Measurements from ENCODE around the gene KCNQ1. TPM values are rescaled to one million over a fixed set of nuclear protein-coding genes. Genes with fewer than 3 reads are reported as not detected.

Gene KCNQ1
- total RNA-seq, 1 donor from 2014 or later: 3.4 TPM

DNA sequence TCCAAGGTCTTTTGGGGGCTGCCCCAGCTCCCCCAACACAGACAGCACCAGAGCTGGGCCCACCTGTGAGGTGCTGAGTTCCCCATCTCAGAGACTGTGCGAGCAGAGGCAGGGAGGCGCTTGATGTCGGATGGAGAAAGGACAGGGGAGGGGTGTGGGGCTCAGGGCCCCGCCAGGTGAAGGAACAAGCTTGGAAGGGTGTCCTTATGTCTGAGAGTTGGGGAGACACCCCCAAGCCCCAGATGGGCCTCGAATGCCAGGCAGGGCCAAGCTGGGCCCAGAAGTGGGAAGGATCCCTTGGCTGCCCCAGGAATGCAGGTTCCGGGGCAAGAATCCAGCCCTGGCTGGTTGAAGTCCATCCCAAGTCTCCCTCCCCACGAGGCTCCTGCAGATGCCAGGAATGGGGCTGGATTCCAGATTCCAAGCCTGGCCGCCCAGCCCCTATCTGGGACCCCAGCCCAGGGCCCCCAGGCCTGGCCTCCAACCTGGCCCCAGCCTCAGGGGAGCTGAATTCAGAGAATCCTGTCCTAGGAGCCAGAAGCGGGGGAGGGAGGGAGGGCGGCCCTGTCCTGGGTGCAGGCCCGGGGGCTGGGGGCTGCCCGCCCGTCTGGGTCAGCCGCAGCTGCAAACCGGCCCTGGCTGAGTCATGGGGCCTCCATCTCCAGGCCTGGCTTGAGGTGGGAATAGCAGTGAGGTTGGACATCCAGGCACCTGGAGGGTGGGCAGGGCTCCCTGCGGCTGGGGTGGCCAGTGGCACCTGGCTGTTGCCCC, 389.9 kb downstream of the KCNQ1 start:
- no peak for DNase-seq (ENCODE audit: low spot score)
- Mint-ChIP-seq H3K27ac (no peak overlapping the region), H3K36me3 (ENCODE audit: low read depth) (no peaks in the 10 kb centered on the region), H3K4me1 (ENCODE audit: low read depth) (no peaks in the 10 kb centered on the region), H3K4me3 (ENCODE audit: low read depth) (no peak overlapping the region), H3K27me3 (ENCODE audit: low read depth) (no peaks in the 10 kb centered on the region), H3K9me3 (peaks cover under 1% of the 10 kb centered on the region)
- intact Hi-C loops (cut with micrococcal nuclease): no loop called here

DNA sequence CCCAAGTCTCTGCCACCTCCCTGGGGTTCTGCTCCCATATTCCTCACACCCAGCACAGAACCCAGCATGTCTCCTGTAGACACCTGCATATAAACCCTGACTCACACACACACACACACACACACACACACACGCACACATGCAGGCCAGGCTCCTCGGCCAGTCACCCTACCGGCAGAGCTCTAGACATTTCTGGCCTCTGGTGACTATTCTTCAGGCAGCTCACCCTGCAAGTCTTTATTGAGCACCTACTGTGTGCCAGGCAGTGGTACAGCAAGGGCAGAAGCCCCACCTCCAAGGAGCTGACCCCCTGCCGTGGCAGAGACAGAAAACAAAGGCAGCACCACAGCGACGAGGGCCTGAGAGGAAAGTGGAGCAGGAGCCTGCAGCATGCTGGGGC, 390.5 kb downstream of the KCNQ1 start:
- no peak overlapping the region for H3K27ac Mint-ChIP-seq
- intact Hi-C loops (cut with micrococcal nuclease): no loop called here
- H3K36me3 Mint-ChIP-seq (ENCODE audit: low read depth): no peaks in the 10 kb centered on the region
- H3K27me3 Mint-ChIP-seq (ENCODE audit: low read depth): no peaks in the 10 kb centered on the region
- no peak overlapping the region for H3K4me3 Mint-ChIP-seq (ENCODE audit: low read depth)
- H3K4me1 Mint-ChIP-seq (ENCODE audit: low read depth): no peaks in the 10 kb centered on the region
- DNase-seq (ENCODE audit: low spot score): no peak
- no peaks in the 10 kb centered on the region for H3K9me3 Mint-ChIP-seq

DNA sequence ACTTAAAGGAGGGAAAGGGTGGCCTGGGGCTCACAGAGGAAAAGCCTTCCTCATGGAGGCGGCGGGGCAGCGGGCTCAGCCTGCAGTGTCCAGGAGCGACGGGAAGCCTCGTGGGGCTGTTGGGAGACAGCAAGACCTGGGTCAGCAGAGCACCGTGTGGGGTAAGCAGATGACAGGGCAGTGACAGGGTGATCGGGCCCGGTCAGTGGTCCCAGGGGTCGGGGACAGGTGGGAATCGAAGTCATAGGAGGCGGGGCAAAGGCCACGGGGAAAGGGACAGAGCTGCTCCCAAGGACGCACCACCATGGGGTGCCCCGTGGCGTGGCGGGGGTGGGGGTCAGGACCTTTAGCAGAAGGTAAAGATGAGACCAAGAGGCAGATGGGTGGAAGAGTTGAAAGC, 390.9 kb downstream of the KCNQ1 start:
- no peak for DNase-seq (ENCODE audit: low spot score)
- no peaks in the 10 kb centered on the region for H3K4me1 Mint-ChIP-seq (ENCODE audit: low read depth)
- no peak overlapping the region for H3K4me3 Mint-ChIP-seq (ENCODE audit: low read depth)
- H3K27me3 Mint-ChIP-seq (ENCODE audit: low read depth): no peaks in the 10 kb centered on the region
- H3K9me3 Mint-ChIP-seq: no peaks in the 10 kb centered on the region
- intact Hi-C loops (cut with micrococcal nuclease): no loop called here
- H3K27ac Mint-ChIP-seq: no peak overlapping the region
- H3K36me3 Mint-ChIP-seq (ENCODE audit: low read depth): no peaks in the 10 kb centered on the region

DNA sequence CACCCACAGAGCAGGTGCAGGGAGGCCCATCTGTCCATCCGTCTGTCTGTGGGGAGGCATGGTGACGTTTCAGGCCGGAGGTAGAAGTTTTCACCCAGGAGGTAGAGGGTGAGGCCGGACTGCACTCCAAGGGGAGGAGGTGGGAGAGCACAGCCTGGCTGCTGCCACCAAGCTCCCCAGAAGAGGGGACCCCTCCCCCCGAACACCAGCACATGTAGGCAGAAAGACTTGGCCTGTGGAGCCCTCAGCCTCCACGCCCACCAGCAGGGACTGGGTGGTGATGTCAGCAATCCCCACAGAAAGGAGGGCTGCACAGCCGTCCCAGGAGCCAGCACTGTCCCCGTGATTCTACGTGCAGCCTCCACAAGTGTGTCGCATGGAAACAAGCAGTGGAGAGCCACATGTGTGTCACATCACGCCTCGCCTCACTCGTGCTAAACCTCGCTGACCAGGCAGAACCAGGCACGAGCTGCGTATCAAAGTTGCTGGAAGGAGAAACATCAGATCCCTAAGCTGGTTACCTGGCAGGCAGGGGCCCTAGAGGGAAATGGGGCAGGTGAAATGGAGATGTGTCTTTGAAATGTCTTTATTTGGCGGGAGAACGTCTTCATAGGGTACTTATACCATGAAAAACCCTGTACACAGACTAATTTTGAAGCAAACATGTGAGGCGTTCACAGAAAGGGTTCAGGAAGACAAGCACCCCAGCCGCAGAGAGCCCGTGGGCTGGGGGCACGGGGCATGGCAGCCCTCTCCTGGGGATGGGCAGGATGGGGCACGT, 391.7 kb downstream of the KCNQ1 start:
- H3K27ac Mint-ChIP-seq: no peak overlapping the region
- intact Hi-C loops (cut with micrococcal nuclease): no loop called here
- no peaks in the 10 kb centered on the region for H3K9me3 Mint-ChIP-seq
- H3K36me3 Mint-ChIP-seq (ENCODE audit: low read depth): no peaks in the 10 kb centered on the region
- no peak for DNase-seq (ENCODE audit: low spot score)
- no peak overlapping the region for H3K4me3 Mint-ChIP-seq (ENCODE audit: low read depth)
- H3K4me1 Mint-ChIP-seq (ENCODE audit: low read depth): no peaks in the 10 kb centered on the region
- H3K27me3 Mint-ChIP-seq (ENCODE audit: low read depth): no peaks in the 10 kb centered on the region

DNA sequence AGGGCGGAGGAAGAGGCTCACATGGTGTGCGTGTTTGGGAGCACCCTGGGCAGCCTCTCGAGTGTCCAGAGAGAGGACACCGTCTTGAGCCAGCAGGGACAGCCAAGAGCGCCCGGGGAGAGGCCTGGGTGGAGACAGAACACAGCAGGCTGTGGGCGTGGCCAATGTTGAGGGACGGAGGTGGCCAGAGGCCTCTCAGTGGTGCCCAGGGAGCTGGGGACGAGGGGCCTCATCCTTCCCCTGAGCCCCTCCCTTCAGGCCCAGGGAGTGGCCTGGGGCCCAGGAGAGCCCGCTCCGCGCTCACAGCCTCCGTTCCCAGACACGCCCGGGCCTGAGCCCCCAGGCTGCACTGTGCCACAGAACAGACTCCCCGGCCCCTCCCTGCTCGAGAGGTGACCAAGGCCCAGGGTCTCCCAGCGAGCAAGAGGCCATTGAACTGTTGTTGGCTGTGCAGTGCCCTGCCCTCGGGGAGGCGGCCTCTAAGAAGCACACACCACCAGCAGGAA, 392.3 kb downstream of the KCNQ1 start:
- no peak for DNase-seq (ENCODE audit: low spot score)
- H3K9me3 Mint-ChIP-seq: no peaks in the 10 kb centered on the region
- H3K27me3 Mint-ChIP-seq (ENCODE audit: low read depth): no peaks in the 10 kb centered on the region
- H3K4me1 Mint-ChIP-seq (ENCODE audit: low read depth): no peaks in the 10 kb centered on the region
- intact Hi-C loops (cut with micrococcal nuclease): no loop called here
- H3K27ac Mint-ChIP-seq: no peak overlapping the region
- H3K36me3 Mint-ChIP-seq (ENCODE audit: low read depth): no peaks in the 10 kb centered on the region
- H3K4me3 Mint-ChIP-seq (ENCODE audit: low read depth): no peak overlapping the region

DNA sequence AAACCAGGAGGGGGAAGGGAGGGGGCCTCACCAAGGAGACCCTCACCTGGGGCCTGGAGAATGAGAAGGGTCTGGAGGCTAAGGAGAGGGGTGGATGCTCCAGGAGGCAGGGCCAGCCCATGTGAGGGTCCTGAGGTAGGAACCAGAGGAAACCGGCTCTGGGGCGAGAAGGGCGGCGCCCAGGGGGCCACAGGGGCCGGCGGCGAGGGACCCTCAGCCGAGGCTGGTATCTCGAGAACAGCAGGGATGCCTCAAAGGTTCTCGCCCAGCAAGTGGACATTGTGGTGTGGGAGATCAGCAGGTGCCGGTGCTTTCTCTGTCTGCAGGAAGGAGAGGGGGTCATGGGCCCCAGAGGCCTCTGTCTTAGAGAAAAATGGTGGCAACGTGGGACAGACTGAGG, 392.8 kb downstream of the KCNQ1 start:
- DNase-seq (ENCODE audit: low spot score): no peak
- Mint-ChIP-seq H3K27me3 (ENCODE audit: low read depth) (no peaks in the 10 kb centered on the region), H3K4me3 (ENCODE audit: low read depth) (no peak overlapping the region), H3K36me3 (ENCODE audit: low read depth) (no peaks in the 10 kb centered on the region), H3K4me1 (ENCODE audit: low read depth) (no peaks in the 10 kb centered on the region), H3K9me3 (no peaks in the 10 kb centered on the region), H3K27ac (no peak overlapping the region)
- intact Hi-C loops (cut with micrococcal nuclease): no loop called here

DNA sequence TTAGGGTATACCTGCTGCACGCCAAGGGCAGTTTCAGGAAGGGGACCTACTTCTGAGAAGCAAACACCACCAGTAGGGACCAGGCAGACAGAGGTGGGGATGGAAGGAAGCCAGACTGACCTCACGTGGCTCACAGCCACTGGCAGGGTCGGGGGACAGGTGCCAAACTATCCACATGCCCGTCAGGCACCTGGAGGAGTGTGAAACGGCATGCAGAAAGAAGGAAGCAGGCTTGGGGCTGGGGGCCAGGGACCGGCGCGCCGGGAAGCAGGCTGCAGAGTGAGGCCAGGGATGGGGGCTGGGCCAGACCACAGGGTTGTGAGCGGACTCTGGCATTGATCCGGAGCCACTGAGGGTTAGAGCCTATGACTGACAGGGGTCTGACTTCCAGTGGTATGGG, 393.3 kb downstream of the KCNQ1 start:
- H3K4me3 Mint-ChIP-seq (ENCODE audit: low read depth): no peak overlapping the region
- no peak for DNase-seq (ENCODE audit: low spot score)
- H3K9me3 Mint-ChIP-seq: no peaks in the 10 kb centered on the region
- H3K4me1 Mint-ChIP-seq (ENCODE audit: low read depth): no peaks in the 10 kb centered on the region
- H3K27me3 Mint-ChIP-seq (ENCODE audit: low read depth): no peaks in the 10 kb centered on the region
- no peak overlapping the region for H3K27ac Mint-ChIP-seq
- intact Hi-C loops (cut with micrococcal nuclease): no loop called here
- no peaks in the 10 kb centered on the region for H3K36me3 Mint-ChIP-seq (ENCODE audit: low read depth)

DNA sequence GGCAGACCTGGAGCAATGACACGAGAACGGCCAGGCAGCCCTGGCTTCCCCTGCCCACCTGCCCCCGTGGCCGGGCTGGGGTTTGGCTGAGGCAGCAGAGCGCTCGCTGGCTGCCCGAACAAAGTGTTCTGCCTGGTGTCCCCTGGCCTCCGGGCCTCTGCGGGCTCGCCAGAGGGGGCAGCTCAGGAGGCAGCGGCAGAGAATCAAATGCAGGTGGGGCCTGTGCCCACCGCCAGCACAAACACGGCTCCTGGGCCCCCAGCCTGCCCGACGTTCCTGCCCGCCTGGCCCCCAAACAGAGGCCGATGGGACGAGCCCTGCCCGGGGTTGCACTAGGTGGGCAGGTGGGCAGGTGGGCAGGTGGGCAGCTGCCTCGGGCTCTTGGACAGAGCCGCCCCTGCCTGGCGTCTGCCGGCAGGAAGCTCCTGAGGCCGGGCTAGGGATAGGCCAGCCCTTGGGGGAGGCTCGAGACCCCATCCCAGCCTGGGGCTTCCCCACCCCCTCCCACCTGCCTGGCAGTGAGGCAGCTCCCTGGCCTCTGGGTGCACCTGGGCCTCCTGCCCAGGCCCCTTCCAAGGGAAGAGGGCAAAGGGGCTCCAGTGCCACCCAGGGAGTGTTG, 394.0 kb downstream of the KCNQ1 start:
- H3K27ac Mint-ChIP-seq: no peak overlapping the region
- no peaks in the 10 kb centered on the region for H3K4me1 Mint-ChIP-seq (ENCODE audit: low read depth)
- H3K27me3 Mint-ChIP-seq (ENCODE audit: low read depth): no peaks in the 10 kb centered on the region
- H3K4me3 Mint-ChIP-seq (ENCODE audit: low read depth): no peak overlapping the region
- intact Hi-C loops (cut with micrococcal nuclease): no loop called here
- no peaks in the 10 kb centered on the region for H3K9me3 Mint-ChIP-seq
- no peak for DNase-seq (ENCODE audit: low spot score)
- no peaks in the 10 kb centered on the region for H3K36me3 Mint-ChIP-seq (ENCODE audit: low read depth)

DNA sequence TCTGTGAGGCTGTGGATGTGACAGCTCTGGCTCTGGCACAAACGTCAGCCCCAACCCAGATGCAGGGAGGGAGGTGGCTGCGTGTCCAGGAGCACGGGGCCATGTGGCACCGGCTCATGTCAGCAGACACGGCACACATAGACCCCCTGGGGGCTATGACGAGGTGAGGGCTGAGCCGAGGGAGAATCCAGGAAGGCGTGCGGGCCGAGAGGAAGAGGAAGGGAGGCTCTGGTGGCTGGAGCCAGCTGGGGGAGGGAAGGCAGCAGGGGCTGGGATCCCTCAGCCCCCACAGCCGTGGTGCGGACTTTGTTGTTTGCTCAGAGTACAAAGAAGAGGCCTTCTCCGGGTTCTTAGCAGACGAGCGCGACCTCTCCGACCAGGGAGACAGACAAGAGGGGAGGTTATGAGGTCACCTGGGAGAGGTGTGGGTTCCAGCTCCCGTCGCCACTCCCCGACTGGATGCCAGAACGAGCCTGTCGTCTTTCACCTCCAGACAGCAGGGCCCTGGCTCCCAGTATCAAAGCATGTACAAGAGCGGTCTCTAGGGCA, 394.7 kb downstream of the KCNQ1 start:
- H3K4me1 Mint-ChIP-seq (ENCODE audit: low read depth): no peaks in the 10 kb centered on the region
- DNase-seq (ENCODE audit: low spot score): no peak
- no peak overlapping the region for H3K27ac Mint-ChIP-seq
- no peaks in the 10 kb centered on the region for H3K27me3 Mint-ChIP-seq (ENCODE audit: low read depth)
- intact Hi-C loops (cut with micrococcal nuclease): no loop called here
- H3K9me3 Mint-ChIP-seq: no peaks in the 10 kb centered on the region
- no peak overlapping the region for H3K4me3 Mint-ChIP-seq (ENCODE audit: low read depth)
- H3K36me3 Mint-ChIP-seq (ENCODE audit: low read depth): no peaks in the 10 kb centered on the region

DNA sequence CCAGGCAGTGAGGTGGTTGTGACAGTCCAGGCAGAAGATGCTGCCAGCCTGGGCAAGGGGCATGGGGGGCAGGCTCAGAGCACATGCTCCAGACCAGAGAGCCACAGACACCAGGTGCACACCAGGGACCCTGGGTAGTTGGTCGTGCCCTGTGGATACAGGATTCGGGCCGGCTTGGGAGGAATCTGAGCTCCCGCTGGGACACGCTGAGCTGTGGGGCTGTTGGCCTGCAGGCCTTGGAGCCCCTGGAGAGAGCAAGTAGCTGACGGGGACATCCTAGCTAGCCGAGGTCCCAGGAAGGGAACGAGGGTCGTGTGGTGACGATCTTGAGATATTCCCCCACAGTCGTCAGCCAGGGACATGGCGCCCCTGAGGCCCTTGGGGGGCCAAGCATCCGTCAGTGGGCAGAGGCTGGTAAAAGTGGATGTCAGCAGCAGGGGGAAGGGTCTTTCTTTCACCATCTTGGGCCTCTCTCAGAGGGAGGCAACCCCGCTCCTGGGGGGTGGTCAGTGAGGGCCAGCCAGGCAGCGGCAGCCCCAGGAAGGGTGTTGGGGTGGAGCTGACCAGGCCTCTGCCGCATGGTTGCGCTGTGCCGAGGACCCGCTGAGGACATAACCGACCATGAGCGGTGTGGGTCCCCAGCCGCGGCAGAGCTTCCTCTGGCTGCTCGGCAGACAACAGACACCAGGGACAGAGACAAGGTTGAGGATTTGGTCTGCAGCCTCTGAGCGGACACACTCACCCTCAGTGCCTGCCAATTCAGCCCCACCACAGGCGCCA, 396.8 kb downstream of the KCNQ1 start:
- H3K36me3 Mint-ChIP-seq (ENCODE audit: low read depth): no peaks in the 10 kb centered on the region
- DNase-seq (ENCODE audit: low spot score): no peak
- no peaks in the 10 kb centered on the region for H3K27me3 Mint-ChIP-seq (ENCODE audit: low read depth)
- no peak overlapping the region for H3K4me3 Mint-ChIP-seq (ENCODE audit: low read depth)
- no peaks in the 10 kb centered on the region for H3K9me3 Mint-ChIP-seq
- no peaks in the 10 kb centered on the region for H3K4me1 Mint-ChIP-seq (ENCODE audit: low read depth)
- H3K27ac Mint-ChIP-seq: no peak overlapping the region
- intact Hi-C loops (cut with micrococcal nuclease): no loop called here

DNA sequence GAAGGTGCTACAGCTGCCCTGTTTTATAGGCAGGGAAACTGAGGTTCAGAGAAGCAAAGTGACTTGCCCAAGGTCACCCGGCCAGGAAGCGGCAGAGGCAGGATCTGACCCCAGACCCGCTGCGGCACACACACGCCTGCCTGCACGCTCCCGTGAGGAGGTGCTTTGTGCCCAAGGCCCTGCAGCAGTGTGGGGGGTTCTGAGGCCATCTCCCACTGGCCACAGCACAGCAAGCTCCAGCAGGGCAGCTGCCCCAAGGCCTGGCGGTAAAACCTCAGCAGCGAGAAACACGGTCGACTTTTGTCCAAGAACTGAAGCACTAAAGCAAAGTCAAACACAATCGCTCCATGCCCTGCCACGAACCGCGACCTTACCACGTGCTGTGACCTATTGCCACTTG, 398.1 kb downstream of the KCNQ1 start:
- no peaks in the 10 kb centered on the region for H3K27me3 Mint-ChIP-seq (ENCODE audit: low read depth)
- intact Hi-C loops (cut with micrococcal nuclease): no loop called here
- H3K4me3 Mint-ChIP-seq (ENCODE audit: low read depth): no peak overlapping the region
- no peaks in the 10 kb centered on the region for H3K4me1 Mint-ChIP-seq (ENCODE audit: low read depth)
- H3K27ac Mint-ChIP-seq: no peak overlapping the region
- no peaks in the 10 kb centered on the region for H3K36me3 Mint-ChIP-seq (ENCODE audit: low read depth)
- no peak for DNase-seq (ENCODE audit: low spot score)
- no peaks in the 10 kb centered on the region for H3K9me3 Mint-ChIP-seq

DNA sequence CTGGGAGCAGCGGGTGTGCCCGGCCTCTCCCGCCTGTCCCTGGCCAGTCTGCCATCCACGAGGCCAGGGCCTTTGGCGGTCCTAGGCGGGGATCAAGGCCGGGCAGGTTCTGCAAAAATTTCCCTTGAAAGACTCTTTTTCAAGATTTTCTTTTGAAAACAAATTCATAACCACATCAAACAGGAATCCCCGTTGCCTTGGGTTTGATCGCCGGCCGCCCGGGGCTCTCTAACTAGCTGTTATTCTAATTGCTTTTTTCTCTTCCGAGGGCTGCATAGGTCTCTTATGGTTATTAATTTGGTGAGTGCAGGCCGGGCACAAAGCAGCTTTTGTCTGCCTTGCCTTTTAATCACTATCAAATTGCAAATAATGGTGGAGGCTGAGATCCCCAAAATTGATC, 398.7 kb downstream of the KCNQ1 start:
- Mint-ChIP-seq H3K9me3 (no peaks in the 10 kb centered on the region), H3K4me1 (ENCODE audit: low read depth) (no peaks in the 10 kb centered on the region), H3K4me3 (ENCODE audit: low read depth) (no peak overlapping the region), H3K27me3 (ENCODE audit: low read depth) (no peaks in the 10 kb centered on the region), H3K36me3 (ENCODE audit: low read depth) (no peaks in the 10 kb centered on the region), H3K27ac (no peak overlapping the region)
- intact Hi-C loops (cut with micrococcal nuclease): no loop called here
- DNase-seq (ENCODE audit: low spot score): no peak
